Measurements from ENCODE around the gene IL17C. TPM values are rescaled to one million over a fixed set of nuclear protein-coding genes. Genes with fewer than 3 reads are reported as not detected.

Gene IL17C
- total and polyA plus RNA-seq, 2 of the 8 experiments (the other 6 are each of a cell fraction or from before 2014, with no cell fraction given): 1.1 to 1.9 TPM

DNA sequence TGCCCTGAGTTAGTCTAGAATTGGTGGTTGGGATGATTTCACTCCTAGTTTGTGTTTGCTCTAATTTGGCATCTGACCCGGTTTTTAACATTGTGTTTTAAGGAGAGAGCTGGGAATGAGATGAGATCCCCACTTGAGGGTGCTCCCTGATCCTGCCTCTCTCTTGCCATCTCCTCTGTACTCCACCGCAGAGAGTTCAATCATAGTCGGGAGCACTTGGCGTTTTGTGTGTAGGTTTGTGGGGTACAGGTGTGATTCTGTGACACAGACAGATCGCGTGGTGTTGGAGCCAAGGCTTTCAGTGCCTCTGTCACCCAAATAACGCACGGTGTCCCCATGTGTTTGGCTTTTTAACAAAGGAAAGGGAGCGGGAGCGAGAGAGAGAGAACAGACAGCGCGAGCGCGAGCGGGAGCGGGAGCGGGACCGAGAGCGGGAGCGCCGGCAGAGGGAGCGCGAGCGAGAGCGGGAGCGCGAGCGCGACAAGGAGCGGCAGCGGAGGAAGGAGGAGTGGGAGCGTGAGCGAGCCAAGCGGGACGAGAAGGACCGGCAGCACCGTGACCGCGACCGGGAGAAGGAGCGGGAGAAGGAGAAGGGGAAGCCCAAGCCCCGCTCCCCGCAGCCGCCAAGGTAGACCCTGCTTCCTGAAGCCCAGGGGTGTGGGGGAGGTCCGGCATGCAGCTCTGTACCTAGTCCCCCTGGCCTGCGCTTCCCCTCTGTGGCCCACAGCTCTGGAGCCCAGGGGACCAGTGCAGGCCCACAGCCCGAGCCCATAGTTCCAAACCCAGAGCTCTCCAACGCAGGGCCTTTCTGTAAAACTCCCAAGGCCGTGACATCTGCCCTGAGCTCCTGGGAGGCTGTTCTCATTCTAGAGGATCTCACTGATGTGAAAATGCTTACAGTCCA is 27.2 kb upstream of the IL17C start (continued):
- TF ChIP-seq, protein P1, sequence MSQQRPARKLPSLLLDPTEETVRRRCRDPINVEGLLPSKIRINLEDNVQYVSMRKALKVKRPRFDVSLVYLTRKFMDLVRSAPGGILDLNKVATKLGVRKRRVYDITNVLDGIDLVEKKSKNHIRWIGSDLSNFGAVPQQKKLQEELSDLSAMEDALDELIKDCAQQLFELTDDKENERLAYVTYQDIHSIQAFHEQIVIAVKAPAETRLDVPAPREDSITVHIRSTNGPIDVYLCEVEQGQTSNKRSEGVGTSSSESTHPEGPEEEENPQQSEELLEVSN (IDR thresholded peaks at IDR 0.05): 0 out of 2 replicates have a peak, but pooled peaks have one; percentile 35
- TF ChIP-seq SP4 (IDR thresholded peaks at IDR 0.05; ENCODE audit: low read length): no peak
- TF ChIP-seq CBX5 (IDR thresholded peaks at IDR 0.05; ENCODE audit: low read depth, low read length): no peak
- TF ChIP-seq POLR2A (IDR thresholded peaks at IDR 0.05; ENCODE audit: control extremely low read depth in 1 of 2, low read depth in 2 of 2, low read length in 2 of 2): no peak
- no peak for TF ChIP-seq TCF12 (IDR thresholded peaks at IDR 0.05; ENCODE audit: low read depth, low read length)
- no peak for TF ChIP-seq CHD7 (IDR thresholded peaks at IDR 0.05; ENCODE audit: insufficient replicate concordance, low read length)
- TF ChIP-seq, protein P2, sequence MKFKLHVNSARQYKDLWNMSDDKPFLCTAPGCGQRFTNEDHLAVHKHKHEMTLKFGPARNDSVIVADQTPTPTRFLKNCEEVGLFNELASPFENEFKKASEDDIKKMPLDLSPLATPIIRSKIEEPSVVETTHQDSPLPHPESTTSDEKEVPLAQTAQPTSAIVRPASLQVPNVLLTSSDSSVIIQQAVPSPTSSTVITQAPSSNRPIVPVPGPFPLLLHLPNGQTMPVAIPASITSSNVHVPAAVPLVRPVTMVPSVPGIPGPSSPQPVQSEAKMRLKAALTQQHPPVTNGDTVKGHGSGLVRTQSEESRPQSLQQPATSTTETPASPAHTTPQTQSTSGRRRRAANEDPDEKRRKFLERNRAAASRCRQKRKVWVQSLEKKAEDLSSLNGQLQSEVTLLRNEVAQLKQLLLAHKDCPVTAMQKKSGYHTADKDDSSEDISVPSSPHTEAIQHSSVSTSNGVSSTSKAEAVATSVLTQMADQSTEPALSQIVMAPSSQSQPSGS (IDR thresholded peaks at IDR 0.05; ENCODE audit: low read length): no peak

All from H1 (cell line).